Measurements from ENCODE around the gene CHIC1. TPM values are rescaled to one million over a fixed set of nuclear protein-coding genes. Genes with fewer than 3 reads are reported as not detected.
"Not testable (repeated sequence)": the region's sequence is repeated elsewhere in the genome, so short reads cannot be mapped to it uniquely, and the experiment has no call there.

Gene CHIC1
- total and polyA plus RNA-seq, 2 donors (not counting 1 experiment from before 2014, with no cell fraction given) = 6.6 to 18.8 TPM

- no CpG with 5 or more reads among the region's 2 CpGs for WGBS (ENCODE audit: insufficient coverage)
- DNase-seq = no peak
- Mint-ChIP-seq H3K4me1 (peaks cover 11% of the 10 kb centered on the region), H3K27ac (no peak overlapping the region), H3K27me3 (no peaks in the 10 kb centered on the region), H3K4me3 (no peak overlapping the region), H3K9me3 (ENCODE audit: insufficient read depth) (no peaks in the 10 kb centered on the region)
- POLR2A ChIA-PET = no interaction called here
- intact Hi-C loops (cut with micrococcal nuclease) = no loop called here
- no peak overlapping the region for H3K27ac ChIP-seq (ENCODE audit: low read length in 2 of 2)
- no peaks in the 10 kb centered on the region for H3K27me3 ChIP-seq (replicated peaks in 1 of 4; ENCODE audit: control extremely low read depth in 1 of 4, control insufficient read depth in 3 of 4, insufficient read depth in 4 of 4, low read length in 3 of 4)
- no peaks in the 10 kb centered on the region for H3K9me3 ChIP-seq (ENCODE audit: control extremely low read depth in 1 of 3, control insufficient read depth in 2 of 3, insufficient read depth in 1 of 3, low read length in 2 of 3)
- H3K4me3 ChIP-seq (ENCODE audit: control extremely low read depth in 1 of 5, extremely low read depth in 1 of 5, insufficient read depth in 1 of 5, low read depth in 2 of 5, low read length in 4 of 5) = no peak overlapping the region
- no peak overlapping the region for H3K4me2 ChIP-seq (replicated peaks; ENCODE audit: low read depth, low read length, poor library complexity, severe bottlenecking)
- no peaks in the 10 kb centered on the region for H4K20me1 ChIP-seq (ENCODE audit: control insufficient read depth, insufficient read depth, low read length, poor library complexity, severe bottlenecking)
- CTCF ChIA-PET = no interaction called here
- no peak for ATAC-seq (ENCODE audit: low read depth)
- H3K4me1 ChIP-seq (ENCODE audit: control insufficient read depth in 2 of 2, insufficient read depth in 2 of 2, low read length in 2 of 2) = no peaks in the 10 kb centered on the region
- H3K9ac ChIP-seq (ENCODE audit: low read length) = no peak overlapping the region
- H3K79me2 ChIP-seq (ENCODE audit: control insufficient read depth, insufficient read depth, low read length) = no peaks in the 10 kb centered on the region
- TF ChIP-seq EZH2 (IDR thresholded peaks at IDR 0.05; ENCODE audit: borderline replicate concordance, insufficient read depth, low read depth, low read length, poor library complexity, severe bottlenecking) = no peak
- H3K36me3 ChIP-seq (replicated peaks in 1 of 2; ENCODE audit: control extremely low read depth in 1 of 2, control insufficient read depth in 1 of 2, extremely low read depth in 1 of 2, insufficient read depth in 2 of 2, low read length in 1 of 2) = no peaks in the 10 kb centered on the region
- H2AFZ ChIP-seq (ENCODE audit: insufficient read depth, low read depth, low read length, poor library complexity, severe bottlenecking) = no peak overlapping the region
Measured at GRCh38 chrX:73577361-73577760, 14.4 kb downstream of the CHIC1 start.

- no peak for TF ChIP-seq CTCF (IDR thresholded peaks at IDR 0.05)
- no peak for TF ChIP-seq EZH2 (IDR thresholded peaks at IDR 0.05; ENCODE audit: borderline replicate concordance, insufficient read depth, low read depth, low read length, poor library complexity, severe bottlenecking)
- Histone ChIP-seq H3K9ac (ENCODE audit: low read length) (no peak overlapping the region), H2AFZ (ENCODE audit: insufficient read depth, low read depth, low read length, poor library complexity, severe bottlenecking) (no peak overlapping the region), H3K4me1 (ENCODE audit: control insufficient read depth in 2 of 2, insufficient read depth in 2 of 2, low read length in 2 of 2) (no peaks in the 10 kb centered on the region), H3K4me2 (replicated peaks; ENCODE audit: low read depth, low read length, poor library complexity, severe bottlenecking) (no peak overlapping the region), H3K79me2 (ENCODE audit: control insufficient read depth, insufficient read depth, low read length) (no peaks in the 10 kb centered on the region), H3K27ac (ENCODE audit: low read length in 2 of 2) (no peak overlapping the region), H3K27me3 (replicated peaks in 1 of 4; ENCODE audit: control extremely low read depth in 1 of 4, control insufficient read depth in 3 of 4, insufficient read depth in 4 of 4, low read length in 3 of 4) (no peaks in the 10 kb centered on the region), H3K9me3 (ENCODE audit: control extremely low read depth in 1 of 3, control insufficient read depth in 2 of 3, insufficient read depth in 1 of 3, low read length in 2 of 3) (no peaks in the 10 kb centered on the region), H3K36me3 (replicated peaks in 1 of 2; ENCODE audit: control extremely low read depth in 1 of 2, control insufficient read depth in 1 of 2, extremely low read depth in 1 of 2, insufficient read depth in 2 of 2, low read length in 1 of 2) (peaks cover 0 to 4% of the 10 kb centered on the region in 2 experiments), H3K4me3 (ENCODE audit: control extremely low read depth in 1 of 5, extremely low read depth in 1 of 5, insufficient read depth in 1 of 5, low read depth in 2 of 5, low read length in 4 of 5) (no peak overlapping the region), H4K20me1 (ENCODE audit: control insufficient read depth, insufficient read depth, low read length, poor library complexity, severe bottlenecking) (no peaks in the 10 kb centered on the region)
- ATAC-seq (ENCODE audit: low read depth) (no peak), DNase-seq (no peak)
- ChIA-PET POLR2A (no interaction called here), CTCF (no interaction called here)
- H3K27me3 Mint-ChIP-seq = no peaks in the 10 kb centered on the region
- intact Hi-C loops (cut with micrococcal nuclease) = no loop called here
- H3K27ac Mint-ChIP-seq = no peak overlapping the region
- H3K4me1 Mint-ChIP-seq = peaks cover 2% of the 10 kb centered on the region
- H3K4me3 Mint-ChIP-seq = no peak overlapping the region
- WGBS (ENCODE audit: insufficient coverage) = no CpG with 5 or more reads among the region's 3 CpGs
- H3K9me3 Mint-ChIP-seq (ENCODE audit: insufficient read depth) = no peaks in the 10 kb centered on the region
Measured at GRCh38 chrX:73581002-73581628, 18.1 kb downstream of the CHIC1 start.

- H3K4me2 ChIP-seq (replicated peaks; ENCODE audit: low read depth, low read length, poor library complexity, severe bottlenecking); H3K4me3 Mint-ChIP-seq; H4K20me1 ChIP-seq (ENCODE audit: control insufficient read depth, insufficient read depth, low read length, poor library complexity, severe bottlenecking); ATAC-seq (ENCODE audit: low read depth); H3K36me3 ChIP-seq (replicated peaks in 1 of 2; ENCODE audit: control extremely low read depth in 1 of 2, control insufficient read depth in 1 of 2, extremely low read depth in 1 of 2, insufficient read depth in 2 of 2, low read length in 1 of 2); CTCF ChIA-PET; H3K9me3 Mint-ChIP-seq (ENCODE audit: insufficient read depth); intact Hi-C loops (cut with micrococcal nuclease); H3K9ac ChIP-seq (ENCODE audit: low read length); H3K27me3 Mint-ChIP-seq; H3K27ac Mint-ChIP-seq; H2AFZ ChIP-seq (ENCODE audit: insufficient read depth, low read depth, low read length, poor library complexity, severe bottlenecking); DNase-seq; H3K27me3 ChIP-seq (replicated peaks in 1 of 4; ENCODE audit: control extremely low read depth in 1 of 4, control insufficient read depth in 3 of 4, insufficient read depth in 4 of 4, low read length in 3 of 4); H3K4me1 ChIP-seq (ENCODE audit: control insufficient read depth in 2 of 2, insufficient read depth in 2 of 2, low read length in 2 of 2); H3K79me2 ChIP-seq (ENCODE audit: control insufficient read depth, insufficient read depth, low read length); H3K4me3 ChIP-seq (ENCODE audit: control extremely low read depth in 1 of 5, extremely low read depth in 1 of 5, insufficient read depth in 1 of 5, low read depth in 2 of 5, low read length in 4 of 5); POLR2A ChIA-PET; H3K4me1 Mint-ChIP-seq; H3K27ac ChIP-seq (ENCODE audit: low read length in 2 of 2); H3K9me3 ChIP-seq (ENCODE audit: control extremely low read depth in 1 of 3, control insufficient read depth in 2 of 3, insufficient read depth in 1 of 3, low read length in 2 of 3): not testable (repeated sequence)
- no CpG with 5 or more reads among the region's 1 CpG for WGBS (ENCODE audit: insufficient coverage)
Measured at GRCh38 chrX:73597758-73598157, 34.8 kb downstream of the CHIC1 start.

All from B cell (primary cell).